Placental epithelial cell (primary cell): ENCODE measurements around the gene SCN7A. TPM values are rescaled to one million over a fixed set of nuclear protein-coding genes. Genes with fewer than 3 reads are reported as not detected.

Experiments
- total RNA-seq: library from RNA; depleted of rRNA; stranded (reverse); fragments of >200 nt; gene quantifications from 2 replicates; pipeline ENCODE4 v1.2.3, GENCODE V29; 2012

The SCN7A gene
- total RNA-seq = not detected in 2 replicates

DNA sequence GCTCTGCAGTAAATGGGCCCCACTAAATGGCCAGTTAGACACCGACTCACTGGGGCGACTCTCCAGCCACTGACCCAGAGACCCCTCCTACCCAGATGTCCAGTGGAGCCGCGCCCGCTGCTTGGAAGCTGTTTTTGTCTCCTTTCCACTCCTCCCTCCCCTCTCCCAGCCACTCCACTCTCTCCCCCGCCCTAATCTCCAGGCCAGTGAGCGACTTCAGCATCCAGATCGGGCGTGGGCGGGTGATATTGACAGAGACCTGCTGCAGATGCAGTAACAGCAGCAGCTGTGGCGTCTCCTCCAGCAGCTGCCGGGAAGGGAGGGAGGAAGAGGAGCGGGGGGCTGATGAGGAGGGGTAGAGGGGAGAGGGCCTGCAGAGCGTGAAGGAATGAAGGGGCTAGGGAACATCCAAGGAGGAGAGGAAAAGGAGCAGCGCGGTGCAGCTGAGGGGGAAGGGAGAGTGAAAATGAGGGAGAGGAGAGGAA is at the start of gene SCN7A:
Gene SCN7A, minus strand, starts transcription at position 110 of the 485 bp plus-strand sequence. CDS start 16,553 bp downstream, outside the sequence.

DNA sequence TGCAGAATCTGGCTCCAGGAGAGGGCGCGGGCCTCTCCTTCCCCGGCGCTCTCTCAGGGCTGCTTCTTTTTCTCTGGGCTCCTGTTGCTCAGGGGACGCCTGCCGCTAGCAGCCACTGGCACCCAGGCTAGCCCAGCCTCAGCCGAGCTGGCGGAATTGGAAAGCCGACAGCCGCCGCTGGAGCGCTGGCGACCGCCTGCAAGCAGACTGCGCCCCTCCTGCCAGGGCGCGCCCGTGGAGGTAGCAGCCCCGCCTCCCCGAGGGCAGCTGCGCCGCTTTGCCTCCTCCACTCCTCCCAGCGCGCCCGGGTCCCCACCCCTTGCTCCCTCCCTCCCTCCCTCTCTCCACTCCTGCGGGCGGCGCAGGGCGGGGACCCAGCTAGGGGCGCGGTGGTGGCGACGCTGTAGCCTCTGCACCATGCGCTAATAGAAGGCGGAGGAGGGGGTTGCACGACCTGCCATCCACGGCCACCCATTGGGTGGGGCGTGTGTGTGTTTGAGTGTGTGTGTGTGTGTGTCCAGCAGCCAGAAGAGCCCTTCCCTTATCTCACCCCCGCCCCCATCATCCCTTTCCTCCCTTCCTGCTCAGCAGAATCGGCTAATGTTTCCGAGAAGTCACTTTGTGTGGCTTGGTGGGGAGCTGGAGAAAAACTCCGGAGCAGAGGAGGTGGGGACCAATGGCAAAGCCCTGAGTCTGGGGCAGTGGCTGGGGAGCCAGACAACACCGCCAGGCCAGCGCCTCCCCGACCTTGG is 118.1 kb downstream of the SCN7A start, which contains the start of gene SCN9A:
Gene SCN9A, minus strand, starts transcription at position 209 of the 752 bp plus-strand sequence. CDS start 64,188 bp downstream, outside the sequence.

Other genes with a start within 250 kb of the SCN7A start
- 0.11 TPM in 1 of 2 replicates, not detected in the other for gene SCN9A, start 118.3 kb downstream of the SCN7A start, total RNA-seq